AML-193 (cell line): Measurements from ENCODE around the gene ANO9.
A peak's percentile ranks its signal among the peaks of the same experiment; 100 is the strongest.
"Not testable (repeated sequence)": the region's sequence is repeated elsewhere in the genome, so short reads cannot be mapped to it uniquely, and the experiment has no call there.

ENCODE experiments used
- DNase-seq, 2 experiments: peaks; one replicate each; lab custom pipeline; 2025; lab: John Stamatoyannopoulos, UW

Gene ANO9

DNA sequence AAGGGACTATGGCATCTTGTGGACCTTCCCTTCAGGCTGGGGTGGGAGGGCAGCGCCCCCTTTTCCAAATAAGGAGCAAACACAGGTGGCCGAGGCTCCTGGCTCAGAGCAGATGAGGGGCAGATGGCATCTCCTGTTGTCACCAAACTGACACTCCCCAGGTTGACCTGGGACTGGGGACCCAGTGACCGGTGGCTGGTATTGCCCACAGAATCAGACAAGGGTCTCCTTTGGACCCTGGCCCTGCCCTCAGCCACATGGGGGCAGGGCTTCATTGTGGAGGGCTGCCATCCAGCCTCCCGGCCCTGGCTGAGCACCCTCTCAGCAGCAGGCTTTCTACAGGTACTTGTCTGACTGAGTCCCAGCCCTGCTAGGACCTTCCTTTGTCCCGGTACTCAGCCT is 26.2 kb downstream of the ANO9 start:
- no peak for DNase-seq

DNA sequence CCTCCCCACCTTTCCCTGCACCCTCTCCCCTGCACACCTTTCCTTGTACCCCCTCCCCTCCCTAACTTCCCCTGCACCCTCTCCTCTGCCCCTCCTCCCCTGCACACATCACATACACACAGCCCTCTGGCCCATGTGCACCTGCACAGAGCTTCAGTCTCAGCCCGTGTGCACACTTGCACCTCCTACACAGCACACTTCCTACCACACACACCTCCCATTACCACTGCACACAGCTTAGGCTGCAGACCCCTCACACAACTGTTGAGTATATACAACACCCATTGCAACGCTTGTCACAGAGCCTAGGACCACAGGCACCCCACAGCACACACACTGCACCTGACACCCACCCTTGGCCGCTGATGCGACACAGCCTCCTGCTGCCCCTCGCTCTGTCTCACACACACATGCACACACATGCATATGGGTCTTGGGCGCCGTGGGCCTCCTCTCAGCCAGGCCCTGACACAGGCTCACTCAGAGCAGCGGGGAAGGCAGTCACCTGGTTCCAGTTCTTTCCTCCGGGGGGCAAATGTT is 27.4 kb downstream of the ANO9 start:
- DNase-seq: no peak

DNA sequence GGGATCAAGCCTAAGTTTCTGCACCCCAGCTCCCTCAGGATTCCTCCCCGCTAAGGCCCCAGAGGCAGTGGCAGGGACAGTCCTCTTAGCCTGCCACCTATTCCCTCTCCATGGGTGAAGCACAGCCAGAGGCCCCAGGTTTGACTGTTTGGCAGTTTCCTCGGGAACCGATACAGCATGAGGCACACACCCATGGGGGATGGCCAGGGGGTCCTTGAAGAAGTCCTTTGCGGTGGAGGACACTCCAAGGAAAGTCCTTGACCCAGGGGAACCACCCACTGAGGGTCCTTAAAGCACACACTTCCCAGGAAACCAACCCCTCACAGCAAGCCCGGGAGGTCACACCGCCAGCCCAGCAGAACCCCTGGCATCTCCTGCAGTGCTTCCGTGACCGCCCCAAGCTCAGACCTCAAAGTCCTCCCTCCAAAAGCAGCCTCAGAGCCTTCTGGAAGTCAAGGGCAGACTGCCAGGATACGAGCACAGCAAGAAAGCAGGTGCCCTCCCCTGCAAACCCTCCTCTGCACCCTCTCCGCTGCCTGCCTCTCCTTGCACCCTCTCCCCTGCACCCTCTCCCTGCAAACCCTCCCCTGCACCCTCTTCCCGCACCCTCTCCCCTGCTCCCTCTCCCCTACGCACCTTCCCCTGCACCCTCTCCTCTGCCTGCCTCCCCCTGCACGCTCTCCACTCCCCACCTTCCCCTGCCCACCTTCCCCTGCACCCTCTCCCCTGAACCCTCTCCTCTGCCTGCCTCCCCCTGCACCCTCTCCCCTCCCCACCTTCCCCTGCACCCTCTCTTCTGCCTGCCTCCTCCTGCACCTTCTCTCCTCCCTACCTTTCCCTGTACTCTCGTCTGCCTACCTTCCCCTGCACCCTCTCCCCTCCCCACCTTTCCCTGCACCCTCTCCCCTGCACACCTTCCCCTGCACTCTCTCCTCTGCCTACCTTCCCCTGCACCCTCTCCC is 28.4 kb downstream of the ANO9 start:
- peak; percentile 3 to 39 for DNase-seq

DNA sequence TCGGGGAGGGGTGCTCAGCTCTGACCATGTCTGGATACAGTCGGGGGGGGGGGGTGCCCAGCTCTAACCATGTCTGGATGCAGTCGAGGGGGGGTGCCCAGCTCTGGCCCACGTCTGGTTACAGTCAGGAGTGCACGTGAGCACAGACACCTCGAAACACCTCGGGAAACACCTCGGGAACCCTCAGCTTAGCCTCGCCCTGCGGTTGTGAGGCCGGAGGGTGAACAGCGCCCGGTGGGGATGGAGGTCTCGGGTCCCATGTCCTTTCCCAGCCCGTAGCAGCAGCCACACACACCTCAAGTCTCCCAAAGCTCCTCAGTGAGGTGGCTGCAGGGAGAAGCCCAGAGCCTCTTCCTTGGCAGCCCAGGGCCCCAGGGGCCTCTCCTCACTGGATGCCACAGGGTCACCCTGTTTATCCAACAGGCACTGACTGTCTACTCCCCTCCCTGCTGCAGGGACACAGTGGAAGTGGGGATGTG is 29.1 kb downstream of the ANO9 start:
- no peak for DNase-seq

DNA sequence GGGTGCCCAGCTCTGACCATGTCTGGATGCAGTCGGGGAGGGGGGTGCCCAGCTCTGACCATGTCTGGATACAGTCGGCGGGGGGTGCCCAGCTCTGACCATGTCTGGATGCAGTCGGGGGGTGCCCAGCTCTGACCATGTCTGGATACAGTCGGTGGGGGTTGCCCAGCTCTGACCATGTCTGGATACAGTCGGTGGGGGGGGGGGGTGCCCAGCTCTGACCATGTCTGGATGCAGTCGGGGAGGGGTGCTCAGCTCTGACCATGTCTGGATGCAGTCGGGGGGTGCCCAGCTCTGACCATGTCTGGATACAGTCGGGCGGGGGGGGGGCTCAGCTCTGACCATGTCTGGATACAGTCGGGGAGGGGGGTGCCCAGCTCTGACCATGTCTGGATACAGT is 30.3 kb downstream of the ANO9 start:
- DNase-seq: not testable (repeated sequence)

DNA sequence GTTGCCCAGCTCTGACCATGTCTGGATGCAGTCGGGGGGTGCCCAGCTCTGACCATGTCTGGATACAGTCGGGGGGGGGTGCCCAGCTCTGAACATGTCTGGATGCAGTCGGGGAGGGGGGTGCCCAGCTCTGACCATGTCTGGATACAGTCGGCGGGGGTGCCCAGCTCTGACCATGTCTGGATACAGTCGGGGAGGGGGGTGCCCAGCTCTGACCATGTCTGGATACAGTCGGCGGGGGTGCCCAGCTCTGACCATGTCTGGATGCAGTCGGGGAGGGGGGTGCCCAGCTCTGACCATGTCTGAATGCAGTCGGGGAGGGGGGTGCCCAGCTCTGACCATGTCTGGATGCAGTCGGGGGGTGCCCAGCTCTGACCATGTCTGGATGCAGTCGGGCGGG is 31.1 kb downstream of the ANO9 start:
- not testable (repeated sequence) for DNase-seq

DNA sequence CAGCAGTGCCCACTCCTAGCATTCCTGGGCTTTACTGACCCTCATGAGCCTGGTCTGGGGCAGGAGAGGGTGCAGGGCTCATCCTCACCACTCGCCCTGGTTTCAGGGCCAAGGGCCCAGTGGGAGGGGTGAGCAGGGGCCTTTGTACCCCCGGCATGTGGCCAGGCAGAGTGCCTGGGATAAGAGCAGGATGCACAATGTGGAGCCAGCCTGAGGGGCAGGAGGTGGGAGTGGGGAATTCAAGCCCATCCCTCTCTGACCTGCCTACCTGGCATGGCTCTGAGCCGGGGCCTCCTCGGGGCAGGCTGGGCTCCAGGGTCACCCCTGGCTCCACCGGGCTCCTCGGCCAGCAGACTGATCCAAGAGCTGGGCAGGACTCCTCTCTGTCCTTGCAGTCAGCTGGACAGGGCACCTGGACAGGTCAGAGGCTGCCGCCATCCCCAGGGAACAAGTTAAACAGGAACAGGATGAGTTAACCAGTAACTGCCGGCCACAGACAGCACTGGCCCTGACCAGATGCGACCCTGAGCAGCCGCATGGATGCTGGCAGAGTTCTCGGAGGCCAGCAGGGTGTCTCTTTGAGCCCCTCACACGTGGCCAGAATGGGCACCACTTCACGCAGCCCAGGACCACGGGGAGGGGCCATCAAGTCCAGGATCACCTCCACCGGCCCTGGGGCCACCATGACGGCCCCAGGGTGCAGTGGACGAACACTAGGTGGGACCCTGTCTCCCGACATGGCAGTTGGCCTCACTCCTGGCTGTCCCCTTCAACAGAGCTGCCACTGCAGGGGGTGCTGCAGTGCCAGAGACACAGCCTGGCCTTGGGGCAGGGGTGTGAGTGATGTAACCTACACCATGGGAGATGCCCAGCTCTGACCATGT is 32.0 kb downstream of the ANO9 start:
- no peak for DNase-seq

DNA sequence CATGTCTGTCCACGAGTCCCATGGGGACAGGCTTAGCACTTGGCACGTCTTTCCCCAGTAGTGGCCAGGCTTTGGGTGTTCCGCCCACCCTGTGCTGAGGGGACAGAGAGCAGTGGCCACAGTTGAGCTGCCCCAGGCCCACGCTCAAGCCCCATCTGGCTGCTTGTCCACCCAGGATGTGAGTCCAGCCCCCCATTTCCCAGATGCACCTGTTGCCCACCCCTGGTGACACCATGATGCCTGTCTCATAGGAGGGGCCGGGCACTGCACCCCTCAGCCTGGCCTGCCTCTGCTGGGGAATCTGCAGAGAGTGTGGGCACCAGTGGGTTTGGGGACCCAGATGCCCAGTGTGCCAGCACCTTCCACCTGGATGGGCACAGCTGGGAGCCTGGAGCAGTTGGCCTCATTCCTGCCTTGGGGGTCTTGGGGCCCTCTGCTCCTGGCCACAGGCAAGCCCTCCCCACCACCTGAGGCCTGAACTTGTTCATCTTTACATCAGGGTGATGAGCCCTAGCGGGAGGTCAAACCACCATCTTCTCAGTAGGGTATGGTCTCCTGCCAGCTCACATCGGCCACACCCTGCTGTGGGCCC is 32.7 kb downstream of the ANO9 start:
- DNase-seq: no peak

DNA sequence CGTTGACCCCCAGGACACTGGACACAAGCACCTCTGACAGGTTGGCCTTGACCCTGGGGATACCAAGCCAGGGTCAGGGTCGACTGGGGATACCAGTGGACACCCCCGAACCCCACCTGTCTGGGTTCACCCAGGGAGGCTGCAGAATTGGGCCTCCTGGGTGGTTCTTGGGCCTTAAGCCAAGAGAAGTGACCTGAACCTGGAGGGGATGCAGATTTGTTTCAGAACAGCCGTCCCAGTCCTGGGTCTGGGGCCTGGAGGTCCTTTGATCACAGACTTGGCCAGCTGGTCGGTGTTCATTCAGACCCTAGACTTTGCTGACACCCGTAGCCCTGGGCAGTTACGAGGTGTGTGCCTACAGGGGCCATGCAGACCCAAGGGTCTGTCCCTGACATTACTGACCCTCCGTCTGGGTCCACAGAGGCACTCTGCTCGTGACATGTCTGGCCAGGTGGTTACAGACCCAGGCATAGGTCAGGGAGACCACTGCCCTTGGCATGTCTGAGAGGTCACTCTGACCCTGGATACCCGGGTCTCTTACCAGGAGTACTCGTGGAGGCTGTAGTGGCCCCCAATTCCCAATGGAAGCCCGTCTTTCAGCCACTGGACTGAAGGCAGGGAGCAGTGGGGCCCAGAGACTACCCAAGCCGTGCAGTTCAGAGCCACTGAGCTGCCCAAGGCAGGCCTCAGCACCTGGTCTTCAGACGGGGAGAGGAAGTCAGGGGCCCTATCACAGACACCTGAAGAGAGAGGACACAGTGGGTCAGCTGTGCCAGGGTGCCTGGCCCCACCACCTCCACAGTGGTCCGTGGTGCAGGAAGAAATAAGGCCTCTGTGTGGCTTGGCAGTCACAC is 33.4 kb downstream of the ANO9 start:
- DNase-seq: no peak

DNA sequence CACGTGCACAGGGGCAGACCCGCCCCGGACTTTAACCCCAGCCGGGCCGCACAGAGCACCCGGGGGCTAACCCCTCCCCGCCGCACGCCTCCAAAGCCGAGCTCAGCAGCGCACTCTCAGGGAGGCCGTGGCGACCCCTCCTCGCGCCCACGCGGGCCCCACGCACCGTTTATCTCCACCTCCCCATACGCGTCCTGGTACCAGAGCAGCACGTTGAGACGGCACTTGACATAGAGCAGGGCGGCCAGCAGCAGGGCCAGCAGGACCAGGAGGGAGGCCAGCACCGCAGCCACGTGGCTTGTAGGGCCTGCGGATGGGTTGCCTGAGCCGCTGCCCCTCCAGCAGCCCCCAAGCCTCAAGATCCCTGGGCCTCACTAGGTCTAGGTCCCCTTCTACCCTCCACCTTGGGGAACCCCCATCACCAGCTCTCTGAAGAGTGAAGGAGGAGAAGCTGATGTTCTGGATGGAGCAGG is 34.1 kb downstream of the ANO9 start:
- no peak for DNase-seq

DNA sequence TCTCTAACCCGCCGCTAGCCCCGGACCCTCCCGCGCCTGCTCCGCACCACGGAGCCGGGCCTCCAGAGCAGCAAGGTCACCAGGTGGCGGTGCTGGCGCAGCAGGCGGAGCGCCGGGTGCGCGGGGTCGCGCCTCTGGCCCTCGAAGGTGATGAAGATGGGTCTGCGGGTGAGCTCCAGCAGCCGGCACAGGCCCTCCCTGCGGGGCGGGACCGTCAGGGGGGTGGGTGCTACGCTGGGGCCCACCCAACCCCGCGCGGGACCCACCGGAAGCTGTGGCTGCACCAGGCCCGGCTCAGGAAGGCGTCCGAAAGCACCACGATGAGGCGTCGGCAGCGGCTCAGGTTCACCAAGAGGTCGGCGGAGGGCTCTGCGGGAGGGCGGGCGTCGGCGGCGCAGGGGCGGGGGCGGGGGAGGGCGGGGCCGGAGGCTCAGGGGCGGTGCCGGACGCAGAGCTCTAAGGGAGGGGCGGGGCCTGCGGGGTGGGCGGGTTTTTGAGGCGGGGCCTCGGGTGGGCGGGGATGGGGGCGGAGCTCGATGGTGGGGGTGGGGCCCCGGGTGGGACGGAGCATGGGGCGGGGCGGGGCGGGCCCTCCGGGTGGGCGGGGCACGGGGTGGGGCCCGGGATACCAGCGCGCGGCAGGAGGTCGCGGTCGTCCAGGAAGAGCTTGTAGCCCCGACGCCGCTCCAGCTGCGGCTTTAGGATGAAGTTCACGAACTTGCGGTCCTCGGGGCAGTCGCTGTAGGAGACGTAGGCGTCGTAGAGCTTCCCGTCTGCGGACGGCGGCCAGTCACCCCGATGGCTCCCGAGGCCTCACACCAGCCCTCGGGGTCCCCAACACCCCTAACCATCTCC is 34.8 kb downstream of the ANO9 start:
- peak; percentile 18 to 21 for DNase-seq

DNA sequence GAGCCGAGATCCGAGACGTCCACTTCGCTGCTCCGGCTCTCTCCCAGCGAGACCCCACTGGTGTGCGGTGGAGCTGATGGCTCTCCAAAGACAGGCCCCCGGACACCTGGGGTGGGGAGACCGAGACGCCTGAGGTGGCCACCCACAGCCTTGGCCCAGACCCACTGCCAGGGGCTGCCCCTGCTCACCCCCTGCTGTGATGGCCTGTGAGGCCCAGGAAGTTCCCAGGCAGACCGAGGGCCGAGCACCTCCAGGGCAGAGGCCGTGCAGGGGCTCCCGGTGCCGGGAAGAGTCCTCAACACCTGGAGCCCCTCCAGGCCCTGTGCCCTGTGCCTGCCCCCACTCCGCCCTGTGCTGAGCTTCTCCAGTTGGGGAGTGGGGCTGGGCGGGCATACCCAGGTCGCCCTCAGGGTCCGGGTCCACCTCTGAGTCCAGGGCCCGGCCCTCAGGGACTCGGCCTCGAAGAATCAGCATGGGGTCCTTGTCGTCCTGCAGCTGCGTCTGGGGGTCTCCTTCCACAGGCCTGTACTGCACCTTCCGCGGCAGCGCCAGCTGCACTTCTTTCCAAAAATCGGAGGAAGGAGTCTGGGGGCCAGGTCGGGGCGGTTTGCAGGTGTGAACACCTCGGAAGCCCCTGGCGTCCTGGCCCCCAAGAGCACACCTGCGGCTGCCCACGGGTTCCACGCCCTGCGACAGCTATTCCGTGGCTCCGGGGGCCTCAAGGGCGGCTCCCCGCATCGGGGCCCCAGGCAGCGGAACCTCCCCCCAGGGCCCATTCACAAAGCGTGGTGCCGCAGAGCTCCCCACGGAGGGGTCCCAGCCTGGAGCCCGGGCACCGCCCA is 35.6 kb downstream of the ANO9 start:
- DNase-seq: no peak

DNA sequence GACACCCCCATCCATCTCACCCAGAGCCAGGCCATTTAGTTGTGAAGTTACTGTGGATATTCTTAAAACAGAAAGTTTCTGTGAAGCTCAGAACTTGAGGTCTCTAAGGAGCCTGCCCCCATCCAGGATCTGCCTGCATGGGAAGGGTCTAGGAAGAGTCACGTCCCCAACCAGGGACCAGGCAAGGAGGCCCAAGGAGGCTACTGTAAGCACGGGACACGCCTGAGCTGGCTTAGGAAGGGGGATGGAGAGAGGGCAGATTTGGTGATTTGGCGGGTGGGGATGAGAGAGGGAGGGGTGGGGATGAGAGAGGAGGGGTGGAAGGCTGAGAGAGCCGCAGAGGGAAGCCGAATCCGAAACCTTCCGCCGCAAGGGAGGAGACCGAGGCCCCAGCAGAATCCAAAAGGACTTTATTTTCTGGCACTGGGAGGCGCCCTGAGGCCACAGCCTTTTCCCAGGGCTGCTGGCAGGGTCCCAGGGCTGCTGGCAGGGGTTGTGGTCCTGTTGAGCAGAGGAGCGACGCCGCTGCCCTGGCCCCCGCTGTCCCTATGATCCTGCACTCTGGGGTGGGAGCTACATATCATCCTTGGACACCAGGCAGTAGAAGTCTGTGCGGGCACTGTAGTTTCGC is 36.4 kb downstream of the ANO9 start:
- DNase-seq: no peak

DNA sequence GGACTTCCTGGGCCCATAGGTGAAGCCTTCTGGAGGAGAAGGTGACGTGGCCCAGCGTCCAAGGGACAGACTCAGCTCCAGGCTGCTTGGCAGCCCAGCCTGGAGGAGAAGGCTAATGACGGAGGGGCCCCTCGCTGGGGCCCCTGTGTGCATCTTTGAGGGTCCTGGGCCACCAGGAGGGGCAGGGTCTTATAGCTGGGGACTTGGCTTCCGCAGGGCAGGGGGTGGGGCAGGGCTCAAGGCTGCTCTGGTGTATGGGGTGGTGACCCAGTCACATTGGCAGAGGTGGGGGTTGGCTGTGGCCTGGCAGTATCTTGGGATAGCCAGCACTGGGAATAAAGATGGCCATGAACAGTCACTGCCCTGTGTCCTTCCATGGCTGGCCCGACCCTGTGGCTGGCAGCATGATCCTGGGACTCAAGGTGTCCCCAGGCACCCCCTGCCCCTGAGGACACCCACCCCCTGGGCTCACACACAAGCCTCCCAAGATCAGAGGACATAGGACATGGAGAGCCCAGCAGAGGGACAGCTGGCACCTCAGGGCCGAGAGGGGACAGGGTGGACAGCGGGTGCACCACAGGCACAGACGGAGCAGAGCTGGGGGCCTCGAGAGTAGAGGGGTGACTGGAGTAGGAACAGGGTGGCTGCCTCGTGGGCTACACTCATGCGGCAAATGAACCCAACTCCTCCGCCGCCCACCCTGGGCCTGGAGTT is 37.1 kb downstream of the ANO9 start:
- no peak for DNase-seq

DNA sequence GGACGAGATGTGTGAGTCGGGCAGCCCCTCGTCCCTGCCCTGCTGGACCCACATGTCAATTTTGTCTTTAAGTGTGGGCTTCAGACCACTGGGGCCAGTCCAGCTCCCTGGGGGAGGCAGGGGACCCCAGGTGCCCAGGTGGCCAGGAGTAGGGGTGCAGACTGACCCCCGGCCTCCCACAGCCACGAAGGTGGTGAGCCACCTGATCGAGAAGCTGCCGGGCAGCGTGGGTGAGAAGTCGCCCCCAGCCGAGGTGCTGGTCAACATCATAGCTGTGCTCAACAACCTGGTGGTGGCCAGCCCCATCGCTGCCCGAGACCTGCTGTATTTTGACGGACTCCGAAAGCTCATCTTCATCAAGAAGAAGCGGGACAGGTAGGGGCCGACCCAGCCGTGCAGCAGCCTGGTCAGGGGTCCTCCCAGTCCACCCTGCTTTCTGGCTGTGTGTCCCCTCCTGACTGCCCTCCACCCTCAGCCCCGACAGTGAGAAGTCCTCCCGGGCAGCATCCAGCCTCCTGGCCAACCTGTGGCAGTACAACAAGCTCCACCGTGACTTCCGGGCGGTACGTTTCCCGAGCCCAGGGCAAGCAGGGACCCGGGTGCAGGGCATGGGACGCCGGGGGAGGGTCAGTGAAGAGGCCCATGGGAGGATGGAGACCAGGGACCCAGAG is 37.9 kb downstream of the ANO9 start:
- DNase-seq: no peak

DNA sequence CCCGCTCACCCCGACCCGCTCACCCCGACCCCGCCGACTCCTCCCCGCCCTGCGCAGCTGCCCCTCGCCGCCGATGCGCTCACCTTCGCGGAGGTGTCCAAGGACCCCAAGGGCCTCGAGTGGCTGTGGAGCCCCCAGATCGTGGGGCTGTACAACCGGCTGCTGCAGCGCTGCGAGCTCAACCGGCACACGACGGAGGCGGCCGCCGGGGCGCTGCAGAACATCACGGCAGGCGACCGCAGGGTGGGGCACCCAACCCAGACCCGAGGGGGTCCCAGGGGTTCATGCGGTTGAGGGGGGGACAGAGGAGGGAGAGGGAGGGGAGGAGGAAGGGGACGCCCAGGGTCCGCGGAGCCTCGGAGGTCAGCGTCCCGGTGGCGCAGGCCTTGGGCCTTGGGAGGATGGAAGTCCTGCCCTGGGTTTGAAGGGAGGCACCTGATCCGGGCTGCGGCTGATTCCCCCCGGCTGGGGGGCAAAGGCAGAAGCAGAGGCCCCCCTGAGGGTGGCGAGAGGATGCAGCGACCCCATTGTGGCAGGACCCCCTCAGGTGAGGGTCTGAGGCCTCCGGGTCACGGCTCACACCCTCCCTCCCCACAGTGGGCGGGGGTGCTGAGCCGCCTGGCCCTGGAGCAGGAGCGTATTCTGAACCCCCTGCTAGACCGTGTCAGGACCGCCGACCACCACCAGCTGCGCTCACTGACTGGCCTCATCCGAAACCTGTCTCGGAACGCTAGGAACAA is 38.6 kb downstream of the ANO9 start:
- DNase-seq: no peak

DNA sequence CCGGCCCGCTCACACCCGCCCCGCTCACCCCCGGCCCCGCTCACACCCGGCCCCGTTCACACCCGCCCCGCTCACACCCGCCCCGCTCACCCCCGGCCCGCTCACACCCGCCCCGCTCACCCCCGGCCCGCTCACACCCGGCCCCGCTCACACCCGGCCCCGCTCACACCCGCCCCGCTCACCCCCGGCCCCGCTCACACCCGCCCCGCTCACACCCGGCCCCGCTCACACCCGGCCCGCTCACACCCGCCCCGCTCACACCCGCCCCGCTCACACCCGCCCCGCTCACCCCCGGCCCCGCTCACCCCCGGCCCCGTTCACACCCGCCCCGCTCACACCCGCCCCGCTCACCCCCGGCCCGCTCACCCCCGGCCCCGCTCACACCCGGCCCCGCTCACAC is 40.6 kb downstream of the ANO9 start:
- DNase-seq: not testable (repeated sequence)
